B cell (primary cell): ENCODE measurements around the gene PIGO. TPM values are rescaled to one million over a fixed set of nuclear protein-coding genes. Genes with fewer than 3 reads are reported as not detected.

Source experiments
- ATAC-seq: fragments of 200-7000 bp; cut with Tn5 transposase; one replicate; pipeline ENCODE4 v1.10.0; 2021; ENCODE audit warnings: low read depth, mild to moderate bottlenecking, moderate number of reproducible peaks, moderate library complexity
- CTCF ChIA-PET: fragments of 350-600 bp; sonication (Branson Sonifier 250); formaldehyde crosslinking; loops from one replicate; lab custom pipeline; 2021; ENCODE audit warnings: antibody characterized with exemption, inconsistent platforms; lab: Charles Lee
- POLR2A ChIA-PET: fragments of 350-600 bp; sonication (Branson Sonifier 250); formaldehyde crosslinking; loops from one replicate; lab custom pipeline; 2021; ENCODE audit warnings: antibody characterized with exemption; lab: Charles Lee
- DNase-seq: peaks from one replicate; pipeline ENCODE4 v3.0.0; 2013
- H2AFZ ChIP-seq: 2 replicates; pipeline ENCODE4 v1.6.1; 2012; ENCODE audit warnings: mild to moderate bottlenecking, low read depth, low read length; ENCODE audit not compliant: insufficient read depth, poor library complexity, severe bottlenecking
- H3K27ac ChIP-seq, 2 donors: 1 replicate in 1 of 2; 2 replicates in 1 of 2; pipeline ENCODE4 v1.5.1; 2012 to 2013; ENCODE audit warnings: low read length in 2 of 2, mild to moderate bottlenecking in 2 of 2, moderate library complexity in 1 of 2
- H3K27me3 ChIP-seq, 4 experiments: fragments of 200-600 bp in 1 of 4; sonication (generic) in 1 of 4; replicated peaks in 1 of 4; 1 replicate in 2 of 4; 2 replicates in 2 of 4; pipeline versions ENCODE4 v1.6.1 to v1.7.0; 2013 to 2016; ENCODE audit warnings: low read length in 3 of 4, mild to moderate bottlenecking in 2 of 4, mixed read lengths in 1 of 4, moderate library complexity in 1 of 4; ENCODE audit not compliant: insufficient read depth in 4 of 4, control insufficient read depth in 3 of 4; ENCODE audit errors: control extremely low read depth in 1 of 4
- H3K36me3 ChIP-seq, 2 experiments: replicated peaks in 1 of 2; 1 replicate in 1 of 2; 2 replicates in 1 of 2; pipeline versions ENCODE4 v1.6.1 to v1.7.1; 2013; ENCODE audit warnings: low read length in 1 of 2; ENCODE audit not compliant: insufficient read depth in 2 of 2, control insufficient read depth in 1 of 2; ENCODE audit errors: control extremely low read depth in 1 of 2, extremely low read depth in 1 of 2
- H3K4me1 ChIP-seq, 2 donors: fragments of 200-600 bp in 1 of 2; sonication (generic) in 1 of 2; 1 replicate in 1 of 2; 2 replicates in 1 of 2; pipeline versions ENCODE4 v1.5.1 to v1.6.1; 2013 to 2017; ENCODE audit warnings: low read length in 2 of 2; ENCODE audit not compliant: control insufficient read depth in 2 of 2, insufficient read depth in 2 of 2
- H3K4me2 ChIP-seq: replicated peaks from 2 replicates; pipeline ENCODE3; 2012; ENCODE audit warnings: mild to moderate bottlenecking, low read depth, low read length; ENCODE audit not compliant: poor library complexity, severe bottlenecking
- H3K4me3 ChIP-seq, 5 experiments: fragments of 200-600 bp in 1 of 5; sonication (generic) in 1 of 5; 1 replicate in 3 of 5; 2 replicates in 2 of 5; pipeline versions ENCODE4 v1.5.1 to v1.7.0; 2011 to 2016; ENCODE audit warnings: low read length in 4 of 5, mild to moderate bottlenecking in 4 of 5, low read depth in 2 of 5, control low read depth in 1 of 5, moderate library complexity in 1 of 5; ENCODE audit not compliant: insufficient read depth in 1 of 5; ENCODE audit errors: control extremely low read depth in 1 of 5, extremely low read depth in 1 of 5
- H3K79me2 ChIP-seq: fragments of 200-600 bp; sonication (generic); one replicate; pipeline ENCODE4 v1.6.0; 2016; ENCODE audit warnings: low read length; ENCODE audit not compliant: control insufficient read depth, insufficient read depth
- H3K9ac ChIP-seq: fragments of 200-600 bp; sonication (generic); 2 replicates; pipeline ENCODE4 v1.6.1; 2017; ENCODE audit warnings: mild to moderate bottlenecking, low read length, moderate library complexity
- H3K9me3 ChIP-seq, 3 donors: one replicate each; pipeline versions ENCODE4 v1.6.1 to v1.7.1; 2013; ENCODE audit warnings: low read length in 2 of 3; ENCODE audit not compliant: control insufficient read depth in 2 of 3, insufficient read depth in 1 of 3; ENCODE audit errors: control extremely low read depth in 1 of 3
- H4K20me1 ChIP-seq: 2 replicates; pipeline ENCODE4 v1.6.0; 2012; ENCODE audit warnings: mild to moderate bottlenecking, low read length; ENCODE audit not compliant: insufficient read depth, control insufficient read depth, poor library complexity, severe bottlenecking
- H3K27ac Mint-ChIP-seq: one replicate; pipeline ENCODE4 v1.8.0; 2021; ENCODE audit warnings: mixed read lengths
- H3K27me3 Mint-ChIP-seq: one replicate; pipeline ENCODE4 v1.8.0; 2021; ENCODE audit warnings: mixed read lengths
- H3K4me1 Mint-ChIP-seq: one replicate; pipeline ENCODE4 v1.8.0; 2021; ENCODE audit warnings: mixed read lengths
- H3K4me3 Mint-ChIP-seq: one replicate; pipeline ENCODE4 v1.8.0; 2021; ENCODE audit warnings: mixed read lengths
- H3K9me3 Mint-ChIP-seq: one replicate; pipeline ENCODE4 v1.8.0; 2022; ENCODE audit warnings: mixed read lengths; ENCODE audit not compliant: insufficient read depth
- EZH2 ChIP-seq: IDR thresholded peaks from 2 replicates; pipeline ENCODE4 v1.6.1; 2012; ENCODE audit warnings: borderline replicate concordance, low read depth, mild to moderate bottlenecking, moderate library complexity, low read length; ENCODE audit not compliant: insufficient read depth, poor library complexity, severe bottlenecking
- WGBS: methylation state at CpG from one replicate; pipeline ENCODE4 v1.1.5; 2013; ENCODE audit warnings: missing lambda C conversion rate; ENCODE audit not compliant: insufficient coverage; 5-methylcytosine and 5-hydroxymethylcytosine counted together
- intact Hi-C: fragments of 100-400 bp; cut with micrococcal nuclease; formaldehyde crosslinking; loops from one replicate; pipeline ENCODE4 v1.10.0; 2022
- polyA plus RNA-seq: library from polyadenylated mRNA; depleted of rRNA; stranded (reverse); fragments of >200 nt; gene quantifications from 2 replicates; pipeline ENCODE4 v1.2.3, GENCODE V29; 2012
- total RNA-seq, 2 donors: library from RNA; stranded (reverse); fragments of 120-200 nt in 1 of 2; gene quantifications; 1 replicate in 1 of 2; 2 replicates in 1 of 2; pipeline versions ENCODE4 v1.2.3 to v1.2.4, GENCODE V29; 2013 to 2022
- TF ChIP-seq, protein P1 (sequence below): fragments of 200-600 bp; IDR thresholded peaks from one replicate; pipeline ENCODE4 v1.8.0; 2022; ENCODE audit warnings: antibody characterized with exemption, mild to moderate bottlenecking

The PIGO gene
- total and polyA plus RNA-seq, 2 donors (not counting 1 experiment from before 2014, with no cell fraction given) = 25.7 to 32.5 TPM

DNA sequence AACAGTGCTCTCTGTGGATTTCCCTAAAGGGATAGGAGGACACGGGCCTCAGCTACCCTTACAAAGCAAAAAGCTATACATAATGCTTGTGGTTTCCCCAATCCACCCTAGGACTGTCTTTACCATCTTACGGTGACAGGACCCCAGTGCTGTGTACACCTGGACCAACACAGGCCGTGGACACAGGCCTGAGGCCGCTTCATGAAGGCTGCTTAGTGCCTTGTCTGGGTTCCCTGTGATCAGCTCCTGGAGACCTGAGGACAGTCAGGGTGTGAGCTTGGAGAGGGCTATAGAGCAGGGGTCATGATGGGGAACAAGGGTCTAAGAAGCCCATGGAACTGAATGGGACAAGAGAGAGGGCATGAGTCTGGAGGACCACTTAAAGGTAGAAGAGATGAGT, 19.5 kb downstream of the PIGO start:
- Mint-ChIP-seq H3K4me3 (no peak overlapping the region), H3K27ac (no peak overlapping the region), H3K4me1 (peaks cover 25% of the 10 kb centered on the region), H3K27me3 (no peaks in the 10 kb centered on the region), H3K9me3 (no peaks in the 10 kb centered on the region)
- Histone ChIP-seq H3K4me2 (no peak overlapping the region), H3K4me3 (no peak overlapping the region), H3K79me2 (peaks cover 41% of the 10 kb centered on the region), H3K4me1 (peaks cover 18 to 25% of the 10 kb centered on the region in 2 donors), H4K20me1 (peaks cover 5% of the 10 kb centered on the region), H3K9ac (no peak overlapping the region), H3K27ac (no peak overlapping the region), H2AFZ (no peak overlapping the region), H3K27me3 (no peaks in the 10 kb centered on the region), H3K9me3 (no peaks in the 10 kb centered on the region), H3K36me3 (peaks cover 1 to 20% of the 10 kb centered on the region in 2 experiments)
- DNase-seq (no peak), ATAC-seq (no peak)
- ChIA-PET CTCF (interaction anchor here (1.3 to 1.9 kb wide), 2 partner anchors 11 to 19 kb away, joined by 3 to 11 read pairs; partner anchors contain the start of gene PIGO), POLR2A (interaction anchor here (0.8 kb wide), 1 partner anchor 8 kb away, joined by 6 read pairs; no protein-coding TSS in a partner anchor)
- intact Hi-C loops = loop anchor here (10.0 kb wide), 1 partner anchor 658 kb away; the partner anchor contains the start of genes CREB3 and TLN1
- TF ChIP-seq EZH2 = no peak
- TF ChIP-seq, protein P1, sequence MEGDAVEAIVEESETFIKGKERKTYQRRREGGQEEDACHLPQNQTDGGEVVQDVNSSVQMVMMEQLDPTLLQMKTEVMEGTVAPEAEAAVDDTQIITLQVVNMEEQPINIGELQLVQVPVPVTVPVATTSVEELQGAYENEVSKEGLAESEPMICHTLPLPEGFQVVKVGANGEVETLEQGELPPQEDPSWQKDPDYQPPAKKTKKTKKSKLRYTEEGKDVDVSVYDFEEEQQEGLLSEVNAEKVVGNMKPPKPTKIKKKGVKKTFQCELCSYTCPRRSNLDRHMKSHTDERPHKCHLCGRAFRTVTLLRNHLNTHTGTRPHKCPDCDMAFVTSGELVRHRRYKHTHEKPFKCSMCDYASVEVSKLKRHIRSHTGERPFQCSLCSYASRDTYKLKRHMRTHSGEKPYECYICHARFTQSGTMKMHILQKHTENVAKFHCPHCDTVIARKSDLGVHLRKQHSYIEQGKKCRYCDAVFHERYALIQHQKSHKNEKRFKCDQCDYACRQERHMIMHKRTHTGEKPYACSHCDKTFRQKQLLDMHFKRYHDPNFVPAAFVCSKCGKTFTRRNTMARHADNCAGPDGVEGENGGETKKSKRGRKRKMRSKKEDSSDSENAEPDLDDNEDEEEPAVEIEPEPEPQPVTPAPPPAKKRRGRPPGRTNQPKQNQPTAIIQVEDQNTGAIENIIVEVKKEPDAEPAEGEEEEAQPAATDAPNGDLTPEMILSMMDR = no peak
- WGBS = 84% methylated on average over 4 of the region's 4 CpGs

DNA sequence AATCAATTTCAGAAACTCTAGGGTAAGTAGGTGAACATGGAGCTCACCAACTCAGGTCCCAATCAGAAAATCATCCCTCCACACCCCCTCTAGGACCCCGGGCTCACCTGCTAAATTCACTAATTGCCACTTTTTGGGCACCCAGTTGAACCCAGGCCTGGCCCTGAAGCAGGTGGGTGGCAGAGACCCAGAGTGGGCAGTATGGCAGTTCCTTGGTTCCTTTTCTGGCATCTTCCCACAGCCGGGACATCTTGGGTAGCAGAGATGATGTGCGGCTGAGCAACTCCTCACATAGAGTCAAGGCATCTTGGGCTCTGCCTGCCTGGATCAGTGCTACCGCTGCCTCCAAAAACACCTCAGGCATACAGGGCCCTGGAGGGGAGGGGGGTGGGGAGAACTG, 21.0 kb downstream of the PIGO start:
- Mint-ChIP-seq H3K4me1 (peaks cover 35% of the 10 kb centered on the region), H3K27ac (no peak overlapping the region), H3K9me3 (no peaks in the 10 kb centered on the region), H3K4me3 (no peak overlapping the region), H3K27me3 (no peaks in the 10 kb centered on the region)
- Histone ChIP-seq H3K27me3 (no peaks in the 10 kb centered on the region), H3K79me2 (peaks cover 55% of the 10 kb centered on the region), H3K4me3 (no peak overlapping the region), H4K20me1 (peaks cover 20% of the 10 kb centered on the region), H3K4me1 (peaks cover 23 to 29% of the 10 kb centered on the region in 2 donors), H2AFZ (no peak overlapping the region), H3K9ac (no peak overlapping the region), H3K4me2 (no peak overlapping the region), H3K36me3 (peaks cover 1 to 20% of the 10 kb centered on the region in 2 experiments), H3K27ac (no peak overlapping the region), H3K9me3 (no peaks in the 10 kb centered on the region)
- ChIA-PET CTCF (no interaction called here), POLR2A (interaction anchor here (0.6 kb wide), 1 partner anchor 85 kb away, joined by 6 read pairs; no protein-coding TSS in a partner anchor)
- intact Hi-C loops = loop anchor here (10.0 kb wide), 1 partner anchor 659 kb away; the partner anchor contains the start of genes CREB3 and TLN1
- WGBS = 100% methylated on average over 2 of the region's 4 CpGs
- TF ChIP-seq, protein P1 = no peak
- no peak for TF ChIP-seq EZH2
- DNase-seq = no peak
- ATAC-seq = no peak
